Measurements from ENCODE around the gene CDX2. TPM values are rescaled to one million over a fixed set of nuclear protein-coding genes. Genes with fewer than 3 reads are reported as not detected.
"Not testable (repeated sequence)": the region's sequence is repeated elsewhere in the genome, so short reads cannot be mapped to it uniquely, and the experiment has no call there.

The CDX2 gene
- total RNA-seq, result not detected in 2 replicates

GRCh38 chr13:27969082-27969865, at the start of gene CDX2:
Gene CDX2 (minus strand): TSS chr13:27969315. CDS start chr13:27969006, 309 bp downstream.
- peaks cover 76% of the 10 kb centered on the region for H3K27me3 Mint-ChIP-seq
- H3K27ac Mint-ChIP-seq, result peak within 1 kb of the TSS; percentile 82
- peaks cover 2% of the 10 kb centered on the region for H3K36me3 Mint-ChIP-seq (ENCODE audit: low read depth)
- no peak for DNase-seq
- H3K9me3 Mint-ChIP-seq, result peaks cover 3% of the 10 kb centered on the region
- H3K4me3 Mint-ChIP-seq, result no peak within 1 kb of the TSS
- intact Hi-C loops (cut with micrococcal nuclease), result no loop called here
- H3K4me1 Mint-ChIP-seq, result peaks cover 4% of the 10 kb centered on the region

GRCh38 chr13:28014301-28014700, 45.2 kb upstream of the CDX2 start:
- no peak overlapping the region for H3K4me3 Mint-ChIP-seq
- peaks cover 2% of the 10 kb centered on the region for H3K4me1 Mint-ChIP-seq
- H3K9me3 Mint-ChIP-seq, result no peaks in the 10 kb centered on the region
- no peak for DNase-seq
- no peak overlapping the region for H3K27ac Mint-ChIP-seq
- peaks cover 5% of the 10 kb centered on the region for H3K27me3 Mint-ChIP-seq
- no peaks in the 10 kb centered on the region for H3K36me3 Mint-ChIP-seq (ENCODE audit: low read depth)
- intact Hi-C loops (cut with micrococcal nuclease), result no loop called here

- no peaks in the 10 kb centered on the region for H3K9me3 Mint-ChIP-seq
- no peak overlapping the region for H3K27ac Mint-ChIP-seq
- intact Hi-C loops (cut with micrococcal nuclease), result no loop called here
Observed at GRCh38 chr13:28013482-28013881, 44.4 kb upstream of the CDX2 start.

GRCh38 chr13:28012896-28013295, 43.8 kb upstream of the CDX2 start:
- DNase-seq, result no peak
- H3K4me1 Mint-ChIP-seq, result peaks cover 2% of the 10 kb centered on the region
- H3K36me3 Mint-ChIP-seq (ENCODE audit: low read depth), result no peaks in the 10 kb centered on the region
- H3K4me3 Mint-ChIP-seq, result no peak overlapping the region
- intact Hi-C loops (cut with micrococcal nuclease), result no loop called here
- peaks cover 7% of the 10 kb centered on the region for H3K27me3 Mint-ChIP-seq
- no peaks in the 10 kb centered on the region for H3K9me3 Mint-ChIP-seq
- no peak overlapping the region for H3K27ac Mint-ChIP-seq

More at GRCh38 chr13:28013482-28013881, 44.4 kb upstream of the CDX2 start:
- Mint-ChIP-seq H3K36me3 (ENCODE audit: low read depth) (no peaks in the 10 kb centered on the region), H3K27me3 (peaks cover 7% of the 10 kb centered on the region), H3K4me1 (peaks cover 2% of the 10 kb centered on the region), H3K4me3 (no peak overlapping the region)
- no peak for DNase-seq

- intact Hi-C loops (cut with micrococcal nuclease), result no loop called here
- no peaks in the 10 kb centered on the region for H3K36me3 Mint-ChIP-seq (ENCODE audit: low read depth)
- H3K4me1 Mint-ChIP-seq, result peaks cover 2% of the 10 kb centered on the region
- DNase-seq, result no peak
- no peak overlapping the region for H3K27ac Mint-ChIP-seq
- H3K9me3 Mint-ChIP-seq, result no peaks in the 10 kb centered on the region
- H3K27me3 Mint-ChIP-seq, result peaks cover 7% of the 10 kb centered on the region
- H3K4me3 Mint-ChIP-seq, result no peak overlapping the region
Observed at GRCh38 chr13:28012383-28012782, 43.3 kb upstream of the CDX2 start.

GRCh38 chr13:28010046-28010445, 40.9 kb upstream of the CDX2 start:
- no peaks in the 10 kb centered on the region for H3K9me3 Mint-ChIP-seq
- H3K4me3 Mint-ChIP-seq, result no peak overlapping the region
- H3K36me3 Mint-ChIP-seq (ENCODE audit: low read depth), result no peaks in the 10 kb centered on the region
- no peak overlapping the region for H3K27ac Mint-ChIP-seq
- intact Hi-C loops (cut with micrococcal nuclease), result no loop called here
- no peak for DNase-seq
- H3K27me3 Mint-ChIP-seq, result peaks cover 7% of the 10 kb centered on the region
- H3K4me1 Mint-ChIP-seq, result peaks cover 2% of the 10 kb centered on the region

- DNase-seq; H3K4me1 Mint-ChIP-seq; intact Hi-C loops (cut with micrococcal nuclease); H3K27ac Mint-ChIP-seq; H3K27me3 Mint-ChIP-seq; H3K4me3 Mint-ChIP-seq; H3K9me3 Mint-ChIP-seq; H3K36me3 Mint-ChIP-seq (ENCODE audit: low read depth): not testable (repeated sequence)
Observed at GRCh38 chr13:28005016-28005415, 35.9 kb upstream of the CDX2 start.

- no peaks in the 10 kb centered on the region for H3K4me1 Mint-ChIP-seq
- H3K36me3 Mint-ChIP-seq (ENCODE audit: low read depth), result no peaks in the 10 kb centered on the region
- intact Hi-C loops (cut with micrococcal nuclease), result no loop called here
- no peak overlapping the region for H3K4me3 Mint-ChIP-seq
- no peaks in the 10 kb centered on the region for H3K27me3 Mint-ChIP-seq
- DNase-seq, result no peak
- no peak overlapping the region for H3K27ac Mint-ChIP-seq
- no peaks in the 10 kb centered on the region for H3K9me3 Mint-ChIP-seq
Observed at GRCh38 chr13:28002886-28003698, 34.0 kb upstream of the CDX2 start.

- Mint-ChIP-seq H3K4me1 (no peaks in the 10 kb centered on the region), H3K27ac (no peak overlapping the region), H3K9me3 (no peaks in the 10 kb centered on the region), H3K27me3 (no peaks in the 10 kb centered on the region), H3K4me3 (no peak overlapping the region), H3K36me3 (ENCODE audit: low read depth) (no peaks in the 10 kb centered on the region)
- intact Hi-C loops (cut with micrococcal nuclease), result no loop called here
- no peak for DNase-seq
Observed at GRCh38 chr13:28001837-28002473, 32.8 kb upstream of the CDX2 start.

GRCh38 chr13:28001049-28001448, 31.9 kb upstream of the CDX2 start:
- Mint-ChIP-seq H3K9me3 (no peaks in the 10 kb centered on the region), H3K4me1 (no peaks in the 10 kb centered on the region), H3K27me3 (no peaks in the 10 kb centered on the region), H3K4me3 (no peak overlapping the region), H3K27ac (no peak overlapping the region), H3K36me3 (ENCODE audit: low read depth) (no peaks in the 10 kb centered on the region)
- intact Hi-C loops (cut with micrococcal nuclease), result no loop called here
- no peak for DNase-seq

- intact Hi-C loops (cut with micrococcal nuclease), result no loop called here
- Mint-ChIP-seq H3K9me3 (no peaks in the 10 kb centered on the region), H3K27me3 (no peaks in the 10 kb centered on the region), H3K4me3 (no peak overlapping the region), H3K27ac (no peak overlapping the region), H3K36me3 (ENCODE audit: low read depth) (no peaks in the 10 kb centered on the region), H3K4me1 (no peaks in the 10 kb centered on the region)
- no peak for DNase-seq
Observed at GRCh38 chr13:28000567-28000966, 31.5 kb upstream of the CDX2 start.

GRCh38 chr13:27997904-27998522, 28.9 kb upstream of the CDX2 start:
- no peak overlapping the region for H3K27ac Mint-ChIP-seq
- H3K4me1 Mint-ChIP-seq, result no peaks in the 10 kb centered on the region
- H3K9me3 Mint-ChIP-seq, result no peaks in the 10 kb centered on the region
- no peak overlapping the region for H3K4me3 Mint-ChIP-seq
- intact Hi-C loops (cut with micrococcal nuclease), result loop anchor here (5.0 kb wide), 1 partner anchor 626 kb away; no protein-coding TSS in a partner anchor
- no peaks in the 10 kb centered on the region for H3K27me3 Mint-ChIP-seq
- DNase-seq, result peak; percentile 78
- H3K36me3 Mint-ChIP-seq (ENCODE audit: low read depth), result no peaks in the 10 kb centered on the region

GRCh38 chr13:27991881-27992280, 22.8 kb upstream of the CDX2 start:
- DNase-seq, result no peak
- intact Hi-C loops (cut with micrococcal nuclease), result no loop called here
- Mint-ChIP-seq H3K9me3 (no peaks in the 10 kb centered on the region), H3K36me3 (ENCODE audit: low read depth) (no peaks in the 10 kb centered on the region), H3K27me3 (no peaks in the 10 kb centered on the region), H3K27ac (no peak overlapping the region), H3K4me3 (no peak overlapping the region), H3K4me1 (no peaks in the 10 kb centered on the region)

All from activated CD4-positive, alpha-beta T cell treated with anti-CD3 and anti-CD28 coated beads, Interleukin-2, amount 10 ng/mL, durations not matched to agents 24 days and 14 days (primary cell).